HG03378 (cell line): ENCODE measurements around the gene DLGAP4.

Experiments used
- ATAC-seq: cut with Tn5 transposase; IDR thresholded peaks from one replicate; pipeline ENCODE4 v1.9.1; 2021; ENCODE audit warnings: mild to moderate bottlenecking, moderate library complexity; ENCODE audit not compliant: unreplicated experiment

DLGAP4 gene

GRCh38 chr20:36307412-36308325, 1.5 kb downstream of the DLGAP4 start:
- no peak for ATAC-seq

GRCh38 chr20:36308353-36308752, 2.2 kb downstream of the DLGAP4 start:
- no peak for ATAC-seq

GRCh38 chr20:36308986-36309385, 2.8 kb downstream of the DLGAP4 start:
- no peak for ATAC-seq

GRCh38 chr20:36309643-36310042, 3.5 kb downstream of the DLGAP4 start:
- ATAC-seq: no peak

GRCh38 chr20:36310215-36310981, 4.3 kb downstream of the DLGAP4 start:
- ATAC-seq: no peak

GRCh38 chr20:36311141-36311853, 5.2 kb downstream of the DLGAP4 start:
- no peak for ATAC-seq

GRCh38 chr20:36311854-36312723, 6.0 kb downstream of the DLGAP4 start:
- no peak for ATAC-seq

- ATAC-seq: no peak
Measured at GRCh38 chr20:36312724-36313441, 6.7 kb downstream of the DLGAP4 start.

- ATAC-seq: no peak
Measured at GRCh38 chr20:36313476-36313875, 7.3 kb downstream of the DLGAP4 start.

- ATAC-seq: no peak
Measured at GRCh38 chr20:36313926-36314325, 7.8 kb downstream of the DLGAP4 start.

GRCh38 chr20:36314734-36315544, 8.8 kb downstream of the DLGAP4 start:
- no peak for ATAC-seq

GRCh38 chr20:36315545-36316351, 9.6 kb downstream of the DLGAP4 start:
- no peak for ATAC-seq

GRCh38 chr20:36317675-36318074, 11.5 kb downstream of the DLGAP4 start:
- ATAC-seq: no peak

- ATAC-seq: no peak
Measured at GRCh38 chr20:36318166-36318565, 12.0 kb downstream of the DLGAP4 start.

GRCh38 chr20:36319356-36320260, 13.5 kb downstream of the DLGAP4 start:
- ATAC-seq: no peak

- no peak for ATAC-seq
Measured at GRCh38 chr20:36320261-36320897, 14.2 kb downstream of the DLGAP4 start.
